Memory B cell (primary cell): ENCODE measurements around the gene ADAM29.
"Not testable (repeated sequence)": the region's sequence is repeated elsewhere in the genome, so short reads cannot be mapped to it uniquely, and the experiment has no call there.

ENCODE experiments used
- ATAC-seq: fragments of 150-1000 bp; cut with Tn5 transposase; 2 replicates; pipeline ENCODE4 v1.10.0; 2021; ENCODE audit warnings: low read depth, mild to moderate bottlenecking, moderate library complexity
- DNase-seq, 2 donors: peaks; one replicate each; pipeline ENCODE4 v3.0.0; 2022; ENCODE audit warnings: low spot score in 2 of 2
- H3K27ac Mint-ChIP-seq: one replicate; pipeline ENCODE4 v1.8.0; 2022; ENCODE audit warnings: mild to moderate bottlenecking, moderate library complexity, mixed read lengths
- H3K27me3 Mint-ChIP-seq: one replicate; pipeline ENCODE4 v1.8.0; 2022; ENCODE audit warnings: mixed read lengths
- H3K36me3 Mint-ChIP-seq: one replicate; pipeline ENCODE4 v1.8.0; 2022; ENCODE audit warnings: mild to moderate bottlenecking, mixed read lengths
- H3K4me1 Mint-ChIP-seq: one replicate; pipeline ENCODE4 v1.8.0; 2022; ENCODE audit warnings: mixed read lengths
- H3K4me3 Mint-ChIP-seq: one replicate; pipeline ENCODE4 v1.8.0; 2022; ENCODE audit warnings: mild to moderate bottlenecking, moderate library complexity, mixed read lengths
- H3K9me3 Mint-ChIP-seq: one replicate; pipeline ENCODE4 v1.8.0; 2022; ENCODE audit warnings: mixed read lengths

The ADAM29 gene

GRCh38 chr4:174928575-174929253 lies 10.6 kb downstream of the ADAM29 start:
- Mint-ChIP-seq H3K4me1 (peaks cover 35% of the 10 kb centered on the region), H3K4me3 (peak overlapping the region; percentile 8), H3K27me3 (no peaks in the 10 kb centered on the region), H3K36me3 (no peaks in the 10 kb centered on the region), H3K27ac (peak overlapping the region; percentile 77), H3K9me3 (peaks cover 3% of the 10 kb centered on the region)
- DNase-seq = no peak
- ATAC-seq = peak; percentile 35

- no peak for DNase-seq
- H3K27me3 Mint-ChIP-seq = no peaks in the 10 kb centered on the region
- peaks cover 35% of the 10 kb centered on the region for H3K4me1 Mint-ChIP-seq
- peaks cover 6% of the 10 kb centered on the region for H3K9me3 Mint-ChIP-seq
- no peak for ATAC-seq
- peak overlapping the region; percentile 71 for H3K4me3 Mint-ChIP-seq
- peak overlapping the region; percentile 77 for H3K27ac Mint-ChIP-seq
- H3K36me3 Mint-ChIP-seq = no peaks in the 10 kb centered on the region
These were observed 11.2 kb downstream of the ADAM29 start for GRCh38 chr4:174929346-174929745.

- H3K27ac Mint-ChIP-seq = peak overlapping the region; percentile 90
- peaks cover 31% of the 10 kb centered on the region for H3K4me1 Mint-ChIP-seq
- ATAC-seq (no peak), DNase-seq (no peak)
- H3K27me3 Mint-ChIP-seq = no peaks in the 10 kb centered on the region
- no peaks in the 10 kb centered on the region for H3K36me3 Mint-ChIP-seq
- peaks cover 6% of the 10 kb centered on the region for H3K9me3 Mint-ChIP-seq
- peak overlapping the region; percentile 59 for H3K4me3 Mint-ChIP-seq
These were observed 12.7 kb downstream of the ADAM29 start for GRCh38 chr4:174930895-174931294.

- ATAC-seq = no peak
- H3K4me3 Mint-ChIP-seq = peak overlapping the region; percentile 9
These were observed 14.9 kb downstream of the ADAM29 start for GRCh38 chr4:174933083-174933482.

GRCh38 chr4:174934360-174934759 lies 16.2 kb downstream of the ADAM29 start:
- H3K4me3 Mint-ChIP-seq = no peak overlapping the region
- ATAC-seq = no peak
- H3K27me3 Mint-ChIP-seq = no peaks in the 10 kb centered on the region
- H3K36me3 Mint-ChIP-seq = peaks cover 2% of the 10 kb centered on the region
- H3K27ac Mint-ChIP-seq = no peak overlapping the region
- DNase-seq = no peak
- peaks cover 9% of the 10 kb centered on the region for H3K9me3 Mint-ChIP-seq
- H3K4me1 Mint-ChIP-seq = peaks cover 19% of the 10 kb centered on the region

More at GRCh38 chr4:174933083-174933482, 14.9 kb downstream of the ADAM29 start:
- Mint-ChIP-seq H3K36me3 (no peaks in the 10 kb centered on the region), H3K27me3 (no peaks in the 10 kb centered on the region), H3K27ac (peak overlapping the region; percentile 90), H3K9me3 (peaks cover 8% of the 10 kb centered on the region), H3K4me1 (peaks cover 24% of the 10 kb centered on the region)
- DNase-seq = no peak

- Mint-ChIP-seq H3K9me3 (peaks cover 9% of the 10 kb centered on the region), H3K36me3 (peaks cover 2% of the 10 kb centered on the region), H3K27me3 (no peaks in the 10 kb centered on the region), H3K4me3 (no peak overlapping the region), H3K4me1 (peaks cover 15% of the 10 kb centered on the region), H3K27ac (no peak overlapping the region)
- ATAC-seq (no peak), DNase-seq (no peak)
These were observed 17.4 kb downstream of the ADAM29 start for GRCh38 chr4:174935607-174936006.

GRCh38 chr4:174940002-174940401 lies 21.8 kb downstream of the ADAM29 start:
- Mint-ChIP-seq H3K4me3 (no peak overlapping the region), H3K4me1 (no peaks in the 10 kb centered on the region), H3K27me3 (no peaks in the 10 kb centered on the region), H3K9me3 (peaks cover 9% of the 10 kb centered on the region), H3K36me3 (peaks cover 6% of the 10 kb centered on the region), H3K27ac (no peak overlapping the region)
- DNase-seq (no peak), ATAC-seq (no peak)

- H3K27me3 Mint-ChIP-seq = no peaks in the 10 kb centered on the region
These were observed 28.1 kb downstream of the ADAM29 start for GRCh38 chr4:174946246-174946645.

GRCh38 chr4:174948826-174949225 lies 30.7 kb downstream of the ADAM29 start:
- H3K27ac Mint-ChIP-seq = no peak overlapping the region
- peaks cover 3% of the 10 kb centered on the region for H3K4me1 Mint-ChIP-seq
- DNase-seq = no peak
- peaks cover 2% of the 10 kb centered on the region for H3K9me3 Mint-ChIP-seq
- no peak for ATAC-seq
- peaks cover 1% of the 10 kb centered on the region for H3K36me3 Mint-ChIP-seq
- no peak overlapping the region for H3K4me3 Mint-ChIP-seq
- no peaks in the 10 kb centered on the region for H3K27me3 Mint-ChIP-seq

More at GRCh38 chr4:174946246-174946645, 28.1 kb downstream of the ADAM29 start:
- peaks cover 5% of the 10 kb centered on the region for H3K36me3 Mint-ChIP-seq
- peak; percentile 49 for ATAC-seq
- peaks cover 3% of the 10 kb centered on the region for H3K4me1 Mint-ChIP-seq
- no peak overlapping the region for H3K4me3 Mint-ChIP-seq
- DNase-seq = no peak
- no peak overlapping the region for H3K27ac Mint-ChIP-seq
- H3K9me3 Mint-ChIP-seq = peaks cover 7% of the 10 kb centered on the region

- H3K27me3 Mint-ChIP-seq = no peaks in the 10 kb centered on the region
- H3K4me1 Mint-ChIP-seq = peaks cover 5% of the 10 kb centered on the region
- no peaks in the 10 kb centered on the region for H3K36me3 Mint-ChIP-seq
- H3K27ac Mint-ChIP-seq = no peak overlapping the region
- peaks cover 3% of the 10 kb centered on the region for H3K9me3 Mint-ChIP-seq
- ATAC-seq (no peak), DNase-seq (no peak)
- no peak overlapping the region for H3K4me3 Mint-ChIP-seq
These were observed 54.8 kb downstream of the ADAM29 start for GRCh38 chr4:174972911-174973310.

- Mint-ChIP-seq H3K4me1 (peaks cover 4% of the 10 kb centered on the region), H3K36me3 (no peaks in the 10 kb centered on the region), H3K27me3 (no peaks in the 10 kb centered on the region), H3K27ac (no peak overlapping the region), H3K4me3 (no peak overlapping the region), H3K9me3 (peaks cover 3% of the 10 kb centered on the region)
- DNase-seq (no peak), ATAC-seq (no peak)
These were observed 55.2 kb downstream of the ADAM29 start for GRCh38 chr4:174973336-174973735.

- ATAC-seq = no peak
- H3K4me3 Mint-ChIP-seq = no peak overlapping the region
- no peaks in the 10 kb centered on the region for H3K27me3 Mint-ChIP-seq
- H3K36me3 Mint-ChIP-seq = no peaks in the 10 kb centered on the region
- DNase-seq = no peak
- H3K4me1 Mint-ChIP-seq = no peaks in the 10 kb centered on the region
- peaks cover 9% of the 10 kb centered on the region for H3K9me3 Mint-ChIP-seq
- no peak overlapping the region for H3K27ac Mint-ChIP-seq
These were observed 65.1 kb downstream of the ADAM29 start for GRCh38 chr4:174983128-174983750.

- H3K27ac Mint-ChIP-seq, ATAC-seq, H3K4me3 Mint-ChIP-seq, H3K9me3 Mint-ChIP-seq, H3K4me1 Mint-ChIP-seq, DNase-seq, H3K27me3 Mint-ChIP-seq, H3K36me3 Mint-ChIP-seq: not testable (repeated sequence)
These were observed 65.7 kb downstream of the ADAM29 start for GRCh38 chr4:174983870-174984269.

GRCh38 chr4:174989791-174990190 lies 71.6 kb downstream of the ADAM29 start:
- ATAC-seq (no peak), DNase-seq (no peak)
- no peaks in the 10 kb centered on the region for H3K4me1 Mint-ChIP-seq
- H3K27ac Mint-ChIP-seq = no peak overlapping the region
- no peaks in the 10 kb centered on the region for H3K27me3 Mint-ChIP-seq
- H3K4me3 Mint-ChIP-seq = no peak overlapping the region
- peaks cover 9% of the 10 kb centered on the region for H3K9me3 Mint-ChIP-seq
- H3K36me3 Mint-ChIP-seq = no peaks in the 10 kb centered on the region

- Mint-ChIP-seq H3K4me1 (peaks cover 3% of the 10 kb centered on the region), H3K27me3 (no peaks in the 10 kb centered on the region), H3K9me3 (peaks cover 4% of the 10 kb centered on the region), H3K4me3 (no peak overlapping the region), H3K27ac (no peak overlapping the region), H3K36me3 (no peaks in the 10 kb centered on the region)
- DNase-seq (no peak), ATAC-seq (no peak)
These were observed 75.8 kb downstream of the ADAM29 start for GRCh38 chr4:174993916-174994315.
